Ascending aorta (tissue), 2 donors: ENCODE data around the gene ITGAL. TPM values are rescaled to one million over a fixed set of nuclear protein-coding genes. Genes with fewer than 3 reads are reported as not detected.

Experiments
- DNase-seq, 2 donors: peaks; one replicate each; pipeline ENCODE4 v3.0.0-alpha.2; 2019; ENCODE audit warnings: low spot score in 2 of 2
- H3K27ac ChIP-seq, 2 donors: fragments of 200-600 bp; sonication (generic); one replicate each; pipeline ENCODE4 v1.5.1; 2016 to 2017; ENCODE audit warnings: mild to moderate bottlenecking in 1 of 2
- H3K27me3 ChIP-seq: fragments of 200-600 bp; sonication (generic); one replicate; pipeline ENCODE4 v1.5.1; 2017
- H3K36me3 ChIP-seq, 2 donors: fragments of 200-600 bp; sonication (generic); one replicate each; pipeline ENCODE4 v1.5.1; 2016
- H3K4me1 ChIP-seq, 2 donors: fragments of 200-600 bp; sonication (generic); one replicate each; pipeline ENCODE4 v1.5.1; 2016 to 2017; ENCODE audit warnings: mild to moderate bottlenecking in 1 of 2
- H3K4me3 ChIP-seq, 2 donors: fragments of 200-600 bp; sonication (generic); one replicate each; pipeline ENCODE4 v1.5.1; 2016 to 2017; ENCODE audit warnings: mild to moderate bottlenecking in 1 of 2
- H3K9me3 ChIP-seq, 2 donors: fragments of 200-600 bp; sonication (generic); one replicate each; pipeline ENCODE4 v1.5.1; 2016
- intact Hi-C: fragments of 100-400 bp; cut with DNase I; formaldehyde crosslinking; loops from one replicate; pipeline ENCODE4 v1.15.1; 2023
- total RNA-seq: library from RNA; depleted of rRNA; stranded (reverse); fragments of >200 nt; gene quantifications from one replicate; pipeline ENCODE4 v1.1.0, GENCODE V29; 2016
- TF ChIP-seq, protein P1 (sequence below), 3 experiments: fragments of 200-600 bp in 2 of 3; fragments of 450-650 bp in 1 of 3; sonication (generic) in 2 of 3; IDR thresholded peaks; one replicate each; pipeline ENCODE4 v1.5.1; 2016 to 2019; ENCODE audit warnings: antibody characterized with exemption in 3 of 3, mild to moderate bottlenecking in 1 of 3, moderate library complexity in 1 of 3

ITGAL gene
- total RNA-seq, 1 donor from 2014 or later, result 0.11 TPM

DNA sequence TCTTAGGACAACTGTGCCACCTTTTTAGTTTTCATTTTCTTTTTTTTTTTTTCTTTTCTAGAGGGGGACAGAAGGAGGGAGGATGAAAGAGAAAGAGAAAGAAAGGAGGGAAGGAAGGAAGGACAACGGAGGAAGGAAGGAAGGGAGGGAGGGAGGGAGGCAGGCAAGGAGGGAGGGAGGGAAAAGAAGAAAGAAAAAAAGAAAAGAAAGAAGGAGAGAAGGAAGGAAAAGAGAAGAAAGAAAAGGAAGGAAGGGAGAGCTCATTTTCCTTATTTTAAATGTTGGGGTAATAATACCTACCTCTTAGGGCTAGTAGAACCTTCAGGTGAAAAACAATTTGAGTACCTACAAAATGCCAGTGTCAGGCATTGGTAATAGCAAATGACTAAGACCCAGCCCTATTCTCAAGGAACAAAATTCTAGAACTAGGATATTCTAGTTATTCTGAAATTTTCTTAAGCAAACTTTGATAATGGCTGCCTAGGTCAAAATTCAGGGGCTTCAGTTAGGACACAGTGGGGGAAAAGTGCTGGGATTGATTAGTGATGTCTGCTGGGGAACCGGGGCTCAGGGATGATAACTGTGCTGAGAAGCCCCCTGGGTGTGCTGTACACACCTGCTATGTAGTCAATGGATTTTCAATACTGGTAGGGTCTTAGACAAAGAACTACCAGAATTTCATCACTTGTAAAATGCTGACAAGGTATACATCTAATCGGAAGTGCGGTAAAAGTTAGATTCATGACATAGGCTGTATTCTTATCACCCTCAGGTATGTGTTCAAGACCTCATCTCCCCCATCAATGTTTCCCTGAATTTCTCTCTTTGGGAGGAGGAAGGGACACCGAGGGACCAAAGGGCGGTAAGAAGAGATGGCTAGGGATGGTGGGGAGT is 31.1 kb downstream of the ITGAL start:
- Histone ChIP-seq H3K27me3 (no peaks in the 10 kb centered on the region), H3K27ac (no peak overlapping the region), H3K4me1 (no peaks in the 10 kb centered on the region), H3K36me3 (no peaks in the 10 kb centered on the region), H3K9me3 (no peaks in the 10 kb centered on the region), H3K4me3 (no peak overlapping the region)
- TF ChIP-seq, protein P1, sequence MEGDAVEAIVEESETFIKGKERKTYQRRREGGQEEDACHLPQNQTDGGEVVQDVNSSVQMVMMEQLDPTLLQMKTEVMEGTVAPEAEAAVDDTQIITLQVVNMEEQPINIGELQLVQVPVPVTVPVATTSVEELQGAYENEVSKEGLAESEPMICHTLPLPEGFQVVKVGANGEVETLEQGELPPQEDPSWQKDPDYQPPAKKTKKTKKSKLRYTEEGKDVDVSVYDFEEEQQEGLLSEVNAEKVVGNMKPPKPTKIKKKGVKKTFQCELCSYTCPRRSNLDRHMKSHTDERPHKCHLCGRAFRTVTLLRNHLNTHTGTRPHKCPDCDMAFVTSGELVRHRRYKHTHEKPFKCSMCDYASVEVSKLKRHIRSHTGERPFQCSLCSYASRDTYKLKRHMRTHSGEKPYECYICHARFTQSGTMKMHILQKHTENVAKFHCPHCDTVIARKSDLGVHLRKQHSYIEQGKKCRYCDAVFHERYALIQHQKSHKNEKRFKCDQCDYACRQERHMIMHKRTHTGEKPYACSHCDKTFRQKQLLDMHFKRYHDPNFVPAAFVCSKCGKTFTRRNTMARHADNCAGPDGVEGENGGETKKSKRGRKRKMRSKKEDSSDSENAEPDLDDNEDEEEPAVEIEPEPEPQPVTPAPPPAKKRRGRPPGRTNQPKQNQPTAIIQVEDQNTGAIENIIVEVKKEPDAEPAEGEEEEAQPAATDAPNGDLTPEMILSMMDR (IDR thresholded peaks at IDR 0.05), result no peak
- no peak for DNase-seq
- intact Hi-C loops, result no loop called here

DNA sequence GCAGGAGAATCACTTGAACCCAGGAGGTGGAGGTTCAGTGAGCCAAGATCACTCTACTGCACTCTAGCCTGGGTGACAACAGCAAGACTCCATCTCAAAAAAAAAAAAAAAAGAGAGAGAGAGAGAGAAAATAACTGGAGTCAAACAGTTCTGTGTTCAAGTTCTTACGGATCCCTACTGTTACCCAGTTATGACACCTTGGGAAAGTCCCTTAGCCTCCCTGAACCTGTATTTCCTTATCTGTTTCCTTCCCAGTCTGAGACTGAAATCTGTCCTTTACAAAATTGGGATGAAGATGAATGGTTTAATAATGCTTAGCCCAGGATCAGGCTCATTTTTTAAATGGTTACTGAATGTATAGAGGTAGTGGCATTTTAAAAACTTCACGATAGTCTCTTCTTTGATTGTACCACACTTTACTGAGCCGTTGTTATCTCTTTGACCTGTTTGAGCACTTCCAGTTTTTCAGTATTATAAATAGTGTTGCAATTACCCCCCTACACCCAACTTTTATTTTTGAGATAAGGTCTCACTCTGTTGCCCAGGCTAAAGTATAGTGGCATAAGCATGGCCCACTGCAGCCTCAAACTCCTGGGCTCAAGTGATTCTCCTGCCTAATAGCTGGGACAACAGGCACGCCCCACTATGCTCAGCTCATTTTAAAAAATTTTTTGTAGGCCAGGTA is 36.7 kb downstream of the ITGAL start:
- Histone ChIP-seq H3K9me3 (no peaks in the 10 kb centered on the region), H3K4me1 (no peaks in the 10 kb centered on the region), H3K27ac (no peak overlapping the region), H3K36me3 (no peaks in the 10 kb centered on the region), H3K27me3 (no peaks in the 10 kb centered on the region), H3K4me3 (no peak overlapping the region)
- TF ChIP-seq, protein P1 (IDR thresholded peaks at IDR 0.05), result no peak
- DNase-seq, result no peak
- intact Hi-C loops, result no loop called here

DNA sequence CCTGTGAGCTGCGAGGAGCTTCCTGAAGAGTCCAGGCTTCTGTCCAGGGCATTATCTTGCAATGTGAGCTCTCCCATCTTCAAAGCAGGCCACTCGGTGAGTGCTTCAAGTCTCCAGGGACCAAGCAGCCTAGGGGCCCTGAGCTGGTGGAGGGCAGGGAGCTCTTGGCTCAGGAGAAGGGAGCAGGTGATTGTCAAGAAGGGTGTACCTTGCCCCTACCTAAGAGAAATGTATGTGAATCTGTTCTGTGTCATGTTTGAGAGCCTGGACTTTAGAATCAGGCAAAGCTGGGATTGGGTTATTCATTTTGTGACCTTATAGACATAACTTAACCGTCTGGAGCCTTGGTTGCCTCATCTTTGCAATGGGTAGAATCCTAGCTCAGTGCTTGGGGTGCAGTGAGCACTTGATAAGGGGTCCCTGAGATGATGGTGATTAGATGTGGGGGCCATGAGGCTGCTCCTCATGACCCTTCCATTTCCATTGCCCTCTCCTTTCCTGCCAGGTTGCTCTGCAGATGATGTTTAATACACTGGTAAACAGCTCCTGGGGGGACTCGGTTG is 37.9 kb downstream of the ITGAL start:
- Histone ChIP-seq H3K27ac (no peak overlapping the region), H3K9me3 (no peaks in the 10 kb centered on the region), H3K4me1 (no peaks in the 10 kb centered on the region), H3K4me3 (no peak overlapping the region), H3K27me3 (no peaks in the 10 kb centered on the region), H3K36me3 (no peaks in the 10 kb centered on the region)
- intact Hi-C loops, result no loop called here
- TF ChIP-seq, protein P1 (IDR thresholded peaks at IDR 0.05), result no peak
- no peak for DNase-seq

DNA sequence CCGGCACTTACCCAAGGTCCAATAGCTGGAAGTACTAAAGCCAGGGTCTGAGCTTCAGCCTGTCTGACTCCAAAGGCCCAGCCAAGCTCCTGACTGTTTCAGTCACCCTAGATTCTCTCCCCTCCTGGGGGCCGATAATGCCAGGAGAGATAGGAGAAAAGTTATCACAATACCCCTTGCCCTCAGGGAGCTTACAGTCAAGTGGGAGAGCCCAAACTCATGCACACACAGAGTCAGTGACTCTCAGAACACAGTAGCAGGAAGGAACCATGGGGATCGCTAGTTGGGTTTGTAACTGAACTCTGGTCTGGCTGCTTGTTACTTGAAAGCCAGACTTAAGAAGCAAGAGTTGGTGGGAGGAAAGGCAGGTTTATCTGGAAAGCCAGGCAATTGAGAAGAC is 39.0 kb downstream of the ITGAL start:
- no peaks in the 10 kb centered on the region for H3K4me1 ChIP-seq
- H3K27ac ChIP-seq, result no peak overlapping the region
- no peak for DNase-seq
- intact Hi-C loops, result no loop called here
- H3K4me3 ChIP-seq, result no peak overlapping the region
- no peaks in the 10 kb centered on the region for H3K27me3 ChIP-seq
- H3K9me3 ChIP-seq, result no peaks in the 10 kb centered on the region
- H3K36me3 ChIP-seq, result no peaks in the 10 kb centered on the region
- TF ChIP-seq, protein P1 (IDR thresholded peaks at IDR 0.05), result no peak

DNA sequence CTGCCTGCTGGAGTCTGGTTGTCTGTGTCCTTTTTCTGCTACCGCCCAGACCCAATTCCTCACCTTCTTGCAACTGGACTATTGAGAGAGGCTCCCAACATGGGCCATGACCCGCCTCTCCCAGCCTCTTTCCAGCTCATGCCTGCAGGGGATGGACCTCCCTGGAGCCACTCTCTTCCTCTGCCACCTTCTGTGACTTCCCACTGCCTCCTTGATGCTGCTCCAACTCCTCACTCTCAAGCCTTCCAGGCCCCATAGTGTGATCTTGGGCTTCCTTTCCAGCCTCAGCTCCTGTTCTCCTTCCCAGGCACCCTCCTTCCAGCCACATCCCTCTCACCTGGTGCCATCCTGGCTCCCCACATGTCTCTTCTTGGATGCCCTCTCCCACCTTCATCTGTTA is 42.7 kb downstream of the ITGAL start:
- intact Hi-C loops, result no loop called here
- DNase-seq, result no peak
- Histone ChIP-seq H3K4me1 (no peaks in the 10 kb centered on the region), H3K36me3 (no peaks in the 10 kb centered on the region), H3K27me3 (no peaks in the 10 kb centered on the region), H3K27ac (no peak overlapping the region), H3K4me3 (no peak overlapping the region), H3K9me3 (no peaks in the 10 kb centered on the region)
- TF ChIP-seq, protein P1 (IDR thresholded peaks at IDR 0.05), result no peak
